ENCODE results near the gene FMN1. TPM values are rescaled to one million over a fixed set of nuclear protein-coding genes. Genes with fewer than 3 reads are reported as not detected.

FMN1 gene
- total RNA-seq, 1 experiment from 2014 or later: 2.4 TPM

DNA sequence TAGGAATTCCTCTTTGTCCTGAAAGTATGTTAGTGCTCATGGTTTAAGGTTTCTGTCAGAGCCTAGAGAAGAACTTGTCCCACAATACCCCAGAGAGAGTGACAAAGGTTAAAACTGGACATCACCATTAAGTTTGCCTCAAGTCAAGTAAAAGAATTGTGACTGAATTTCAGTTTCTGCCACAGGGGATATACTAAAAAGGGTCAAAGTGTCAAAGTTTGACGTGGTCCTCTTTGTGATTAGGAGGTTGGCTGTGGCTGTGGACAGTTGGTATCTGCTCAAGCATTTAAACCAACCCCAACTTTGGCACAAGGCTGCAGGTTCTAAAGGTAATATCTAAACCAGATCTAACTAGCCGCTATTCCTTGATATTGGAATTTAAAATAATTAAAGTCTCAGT, 26.1 kb downstream of the FMN1 start:
- Histone ChIP-seq H3K4me1 (ENCODE audit: insufficient read depth, low read length) (no peaks in the 10 kb centered on the region), H3K4me2 (ENCODE audit: low read length) (no peak overlapping the region), H3K79me2 (ENCODE audit: low read length) (no peaks in the 10 kb centered on the region), H3K36me3 (ENCODE audit: low read depth, low read length) (no peaks in the 10 kb centered on the region), H2AFZ (ENCODE audit: low read length) (no peak overlapping the region), H4K20me1 (ENCODE audit: low read length) (no peaks in the 10 kb centered on the region), H3K4me3 (ENCODE audit: low read length) (no peak overlapping the region), H3K9ac (ENCODE audit: low read length) (no peak overlapping the region), H3K27me3 (ENCODE audit: low read length) (peaks cover 33% of the 10 kb centered on the region; the same call in 1 of the 2 replicates), H3K9me3 (ENCODE audit: low read length) (no peaks in the 10 kb centered on the region), H3K27ac (ENCODE audit: low read length) (no peak overlapping the region), H3F3A (ENCODE audit: low read length, unreplicated experiment) (no peaks in the 10 kb centered on the region), H3K9me2 (replicated peaks; ENCODE audit: low read length) (no peaks in the 10 kb centered on the region)
- intact Hi-C loops (cut with micrococcal nuclease): no loop called here
- DNase-seq: no peak
- CTCF ChIA-PET: no interaction called here
- no peak for ATAC-seq
- TF ChIP-seq EZH2 (IDR thresholded peaks at IDR 0.05; ENCODE audit: low read length, unreplicated experiment) (no peak), EZH2phosphoT487 (IDR thresholded peaks at IDR 0.05; ENCODE audit: borderline replicate concordance, low read length) (no peak)
- TF ChIP-seq, protein P1, sequence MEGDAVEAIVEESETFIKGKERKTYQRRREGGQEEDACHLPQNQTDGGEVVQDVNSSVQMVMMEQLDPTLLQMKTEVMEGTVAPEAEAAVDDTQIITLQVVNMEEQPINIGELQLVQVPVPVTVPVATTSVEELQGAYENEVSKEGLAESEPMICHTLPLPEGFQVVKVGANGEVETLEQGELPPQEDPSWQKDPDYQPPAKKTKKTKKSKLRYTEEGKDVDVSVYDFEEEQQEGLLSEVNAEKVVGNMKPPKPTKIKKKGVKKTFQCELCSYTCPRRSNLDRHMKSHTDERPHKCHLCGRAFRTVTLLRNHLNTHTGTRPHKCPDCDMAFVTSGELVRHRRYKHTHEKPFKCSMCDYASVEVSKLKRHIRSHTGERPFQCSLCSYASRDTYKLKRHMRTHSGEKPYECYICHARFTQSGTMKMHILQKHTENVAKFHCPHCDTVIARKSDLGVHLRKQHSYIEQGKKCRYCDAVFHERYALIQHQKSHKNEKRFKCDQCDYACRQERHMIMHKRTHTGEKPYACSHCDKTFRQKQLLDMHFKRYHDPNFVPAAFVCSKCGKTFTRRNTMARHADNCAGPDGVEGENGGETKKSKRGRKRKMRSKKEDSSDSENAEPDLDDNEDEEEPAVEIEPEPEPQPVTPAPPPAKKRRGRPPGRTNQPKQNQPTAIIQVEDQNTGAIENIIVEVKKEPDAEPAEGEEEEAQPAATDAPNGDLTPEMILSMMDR (conservative IDR thresholded peaks at IDR 0.05; ENCODE audit: low read depth, low read length): no peak
- no TSS peak for BruUV-seq (replicated peaks)
- POLR2A ChIA-PET (ENCODE audit: unreplicated experiment): no interaction called here

DNA sequence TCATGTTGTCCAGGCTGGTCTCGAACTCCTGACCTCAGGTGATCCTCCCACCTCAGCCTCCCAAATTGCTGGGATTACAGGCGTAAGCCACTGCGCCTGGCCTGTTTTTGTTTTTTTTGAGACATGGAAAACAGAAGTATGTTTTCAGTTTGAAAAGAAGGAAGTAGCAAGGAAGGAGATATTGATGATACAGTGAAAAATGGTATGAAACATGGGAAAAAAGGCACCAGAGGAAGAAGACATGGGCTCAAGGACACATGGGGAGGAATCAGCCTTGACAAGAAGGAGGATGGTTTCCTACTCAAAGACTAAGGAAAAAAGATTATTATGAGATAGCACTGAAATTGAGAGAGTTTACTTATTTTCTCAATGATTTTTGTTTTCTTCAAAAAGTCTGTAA, 30.7 kb downstream of the FMN1 start:
- BruUV-seq (replicated peaks): no TSS peak
- H3K27ac ChIP-seq (ENCODE audit: low read length): no peak overlapping the region
- DNase-seq: no peak
- H3K9me3 ChIP-seq (ENCODE audit: low read length): no peaks in the 10 kb centered on the region
- H3K79me2 ChIP-seq (ENCODE audit: low read length): no peaks in the 10 kb centered on the region
- H3K4me3 ChIP-seq (ENCODE audit: low read length): no peak overlapping the region
- H3K4me1 ChIP-seq (ENCODE audit: insufficient read depth, low read length): no peaks in the 10 kb centered on the region
- intact Hi-C loops (cut with micrococcal nuclease): no loop called here
- no peaks in the 10 kb centered on the region for H3K36me3 ChIP-seq (ENCODE audit: low read depth, low read length)
- ChIA-PET CTCF (no interaction called here), POLR2A (ENCODE audit: unreplicated experiment) (no interaction called here)
- no peaks in the 10 kb centered on the region for H3K9me2 ChIP-seq (replicated peaks; ENCODE audit: low read length)
- no peaks in the 10 kb centered on the region for H4K20me1 ChIP-seq (ENCODE audit: low read length)
- H3K9ac ChIP-seq (ENCODE audit: low read length): no peak overlapping the region
- ATAC-seq: no peak
- H3K27me3 ChIP-seq (ENCODE audit: low read length): peaks cover 21% of the 10 kb centered on the region; the same call in 1 of the 2 replicates
- H2AFZ ChIP-seq (ENCODE audit: low read length): no peak overlapping the region
- no peaks in the 10 kb centered on the region for H3F3A ChIP-seq (ENCODE audit: low read length, unreplicated experiment)
- no peak overlapping the region for H3K4me2 ChIP-seq (ENCODE audit: low read length)
- TF ChIP-seq EZH2 (IDR thresholded peaks at IDR 0.05; ENCODE audit: low read length, unreplicated experiment) (no peak), EZH2phosphoT487 (IDR thresholded peaks at IDR 0.05; ENCODE audit: borderline replicate concordance, low read length) (no peak)
- TF ChIP-seq, protein P1 (conservative IDR thresholded peaks at IDR 0.05; ENCODE audit: low read depth, low read length): no peak

DNA sequence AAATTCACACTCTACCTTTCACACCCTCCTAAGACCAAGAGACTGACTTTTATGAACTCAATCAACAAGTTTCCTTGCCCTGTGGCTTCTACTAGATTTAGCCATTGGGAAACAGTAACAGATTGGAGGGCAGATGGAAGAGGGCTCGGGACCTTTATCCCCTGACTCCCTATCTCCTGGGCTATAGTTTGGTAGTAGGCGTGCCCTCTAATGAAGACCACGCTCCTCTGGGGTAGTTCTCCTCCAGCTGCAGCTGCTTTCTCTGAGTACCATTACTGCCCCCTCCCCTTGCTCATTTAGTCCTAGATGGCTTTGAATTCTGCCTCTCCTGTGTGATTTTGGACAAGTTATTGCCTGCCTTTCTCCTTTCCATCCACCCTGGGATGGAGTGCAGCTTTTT, 33.3 kb downstream of the FMN1 start:
- Histone ChIP-seq H3F3A (ENCODE audit: low read length, unreplicated experiment) (no peaks in the 10 kb centered on the region), H3K9me3 (ENCODE audit: low read length) (no peaks in the 10 kb centered on the region), H3K4me3 (ENCODE audit: low read length) (no peak overlapping the region), H3K27ac (ENCODE audit: low read length) (no peak overlapping the region), H3K4me1 (ENCODE audit: insufficient read depth, low read length) (no peaks in the 10 kb centered on the region), H3K79me2 (ENCODE audit: low read length) (no peaks in the 10 kb centered on the region), H3K9me2 (replicated peaks; ENCODE audit: low read length) (no peaks in the 10 kb centered on the region), H3K27me3 (ENCODE audit: low read length) (peaks cover 10% of the 10 kb centered on the region; the same call in 1 of the 2 replicates), H4K20me1 (ENCODE audit: low read length) (no peaks in the 10 kb centered on the region), H3K36me3 (ENCODE audit: low read depth, low read length) (no peaks in the 10 kb centered on the region), H3K4me2 (ENCODE audit: low read length) (no peak overlapping the region), H2AFZ (ENCODE audit: low read length) (no peak overlapping the region), H3K9ac (ENCODE audit: low read length) (no peak overlapping the region)
- ATAC-seq (no peak), DNase-seq (no peak)
- no TSS peak for BruUV-seq (replicated peaks)
- ChIA-PET POLR2A (ENCODE audit: unreplicated experiment) (no interaction called here), CTCF (no interaction called here)
- intact Hi-C loops (cut with micrococcal nuclease): no loop called here
- TF ChIP-seq EZH2phosphoT487 (IDR thresholded peaks at IDR 0.05; ENCODE audit: borderline replicate concordance, low read length): no peak
- TF ChIP-seq, protein P1 (conservative IDR thresholded peaks at IDR 0.05; ENCODE audit: low read depth, low read length): no peak
- no peak for TF ChIP-seq EZH2 (IDR thresholded peaks at IDR 0.05; ENCODE audit: low read length, unreplicated experiment)

All from PC-3 (cell line).